HuH-7 (cell line): ENCODE data around the gene PCYOX1L.

Experiments
- DNase-seq: peaks from one replicate; pipeline ENCODE4 v3.0.0; 2011; ENCODE audit warnings: low spot score

Gene PCYOX1L

GRCh38 chr5:149408252-149409099, 50.6 kb downstream of the PCYOX1L start:
- no peak for DNase-seq

DNA sequence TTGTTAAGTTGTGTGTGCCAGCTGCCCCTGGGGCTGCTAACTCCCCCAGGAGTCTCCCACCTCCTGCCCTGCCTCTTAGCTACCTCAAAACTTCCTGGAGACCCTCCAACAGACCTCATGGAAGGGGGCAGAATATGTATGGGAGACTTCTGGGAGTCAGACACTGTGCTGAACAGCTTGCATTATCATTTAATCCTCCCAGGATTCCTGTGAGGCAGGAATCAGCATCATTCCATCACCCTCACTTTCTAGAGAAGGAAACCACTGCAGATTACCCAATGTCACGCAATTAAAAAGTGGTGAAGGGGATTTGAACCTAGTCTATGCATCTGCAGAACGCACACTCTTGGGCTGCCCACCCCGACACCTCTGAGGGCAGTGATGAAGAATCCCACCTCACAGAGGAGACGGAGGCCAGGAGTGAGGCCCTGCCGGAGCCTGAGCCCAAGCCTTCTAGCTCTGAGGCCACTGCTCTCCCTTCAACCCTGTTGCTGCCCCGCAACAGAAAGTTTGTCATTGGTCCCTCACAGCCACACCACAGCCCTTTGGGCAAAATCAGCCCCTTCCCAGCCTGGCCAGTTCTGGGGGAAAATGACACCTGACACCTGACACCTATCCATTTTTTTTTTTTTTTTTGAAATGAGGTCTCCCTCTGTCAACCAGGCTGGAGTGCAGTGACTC, 51.6 kb downstream of the PCYOX1L start:
- DNase-seq: no peak

DNA sequence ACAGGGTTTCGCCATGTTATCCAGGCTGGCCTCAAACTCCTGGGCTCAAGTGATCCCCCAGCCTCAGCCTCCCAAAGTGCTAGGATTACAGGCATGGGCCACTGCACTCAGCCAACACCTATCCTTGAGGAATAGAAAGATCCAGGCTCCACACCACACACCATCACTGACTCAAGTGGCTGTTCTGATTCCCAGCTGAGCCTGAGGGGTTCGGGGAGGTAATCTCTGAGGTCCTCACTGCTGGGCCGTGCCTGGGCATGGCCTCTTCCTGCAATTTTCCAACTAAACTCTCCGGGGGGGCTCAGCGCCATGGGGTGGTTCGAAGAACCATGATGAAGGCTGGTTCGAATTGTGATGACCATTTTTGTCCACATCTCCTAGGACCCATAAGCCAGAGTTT, 52.2 kb downstream of the PCYOX1L start:
- DNase-seq: no peak

DNA sequence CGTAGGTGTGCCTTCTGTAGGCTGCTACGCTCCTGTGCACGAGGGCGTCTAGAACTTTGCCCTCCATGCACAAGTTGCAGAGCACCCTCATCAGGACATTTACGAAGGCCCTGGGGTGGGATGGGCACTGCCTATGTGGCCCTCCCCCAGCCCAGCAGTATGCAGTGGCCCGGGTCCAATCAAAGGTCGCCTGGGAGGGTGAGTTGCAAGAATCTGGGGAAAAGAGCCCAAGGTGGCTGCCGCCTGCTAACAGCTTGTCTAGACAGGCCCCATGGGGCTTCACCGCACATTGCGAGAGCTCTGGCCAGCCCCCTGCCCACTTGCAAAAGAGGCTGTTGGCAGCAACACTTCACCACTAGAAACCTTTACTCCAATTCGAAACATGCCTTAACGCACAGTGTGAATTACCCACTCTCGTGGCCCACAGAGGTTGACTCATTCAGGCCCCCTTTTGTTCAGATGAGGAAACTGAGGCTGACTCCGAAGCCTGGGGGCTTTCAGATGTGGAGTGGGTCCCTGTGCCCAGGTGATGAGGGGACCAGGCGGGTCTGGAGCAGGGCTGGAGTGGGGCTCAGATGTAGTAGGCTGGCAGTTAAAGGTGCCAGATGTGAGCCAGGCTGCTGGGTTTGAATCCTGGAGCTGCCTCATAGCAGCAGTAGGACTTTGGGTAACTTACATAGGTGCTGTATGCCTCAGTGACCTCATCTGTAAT, 53.0 kb downstream of the PCYOX1L start:
- no peak for DNase-seq

- DNase-seq: no peak
These were observed 54.1 kb downstream of the PCYOX1L start for GRCh38 chr5:149411738-149412519.

DNA sequence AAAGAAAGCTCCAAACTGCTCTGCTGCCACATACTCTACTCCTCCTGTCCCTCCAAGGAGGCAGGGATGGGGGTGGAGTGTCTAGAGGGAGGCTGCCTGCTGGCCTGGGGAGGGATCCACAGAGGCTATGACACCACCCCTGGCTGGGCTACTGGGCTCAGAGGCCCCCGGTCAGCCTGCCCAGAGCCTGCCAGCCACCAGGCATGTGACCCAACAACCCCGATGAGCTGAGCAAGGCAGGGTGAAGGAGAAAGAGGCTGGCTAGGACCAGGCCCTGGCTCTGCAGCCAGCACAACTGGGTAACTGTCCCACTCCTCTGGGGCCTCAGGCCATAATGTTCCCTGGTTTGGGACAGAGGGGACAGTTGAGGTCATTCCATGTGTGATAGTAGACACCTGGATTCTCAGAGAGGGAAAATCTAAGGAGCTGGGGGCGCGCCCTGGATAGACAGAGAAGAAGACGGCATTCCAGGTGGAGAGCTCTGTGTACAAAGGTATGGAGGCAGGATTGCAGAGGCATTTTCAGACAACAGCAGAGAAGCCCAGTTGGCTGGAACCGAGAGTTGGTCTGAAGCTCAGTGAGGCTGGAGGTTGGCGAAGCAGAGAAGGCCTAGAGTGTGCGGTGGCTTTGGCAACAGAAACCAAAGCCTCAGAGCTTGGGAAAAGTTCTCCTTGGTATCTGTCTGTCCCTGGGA, 55.1 kb downstream of the PCYOX1L start:
- DNase-seq: no peak

GRCh38 chr5:149413477-149414210, 55.8 kb downstream of the PCYOX1L start:
- DNase-seq: no peak

DNA sequence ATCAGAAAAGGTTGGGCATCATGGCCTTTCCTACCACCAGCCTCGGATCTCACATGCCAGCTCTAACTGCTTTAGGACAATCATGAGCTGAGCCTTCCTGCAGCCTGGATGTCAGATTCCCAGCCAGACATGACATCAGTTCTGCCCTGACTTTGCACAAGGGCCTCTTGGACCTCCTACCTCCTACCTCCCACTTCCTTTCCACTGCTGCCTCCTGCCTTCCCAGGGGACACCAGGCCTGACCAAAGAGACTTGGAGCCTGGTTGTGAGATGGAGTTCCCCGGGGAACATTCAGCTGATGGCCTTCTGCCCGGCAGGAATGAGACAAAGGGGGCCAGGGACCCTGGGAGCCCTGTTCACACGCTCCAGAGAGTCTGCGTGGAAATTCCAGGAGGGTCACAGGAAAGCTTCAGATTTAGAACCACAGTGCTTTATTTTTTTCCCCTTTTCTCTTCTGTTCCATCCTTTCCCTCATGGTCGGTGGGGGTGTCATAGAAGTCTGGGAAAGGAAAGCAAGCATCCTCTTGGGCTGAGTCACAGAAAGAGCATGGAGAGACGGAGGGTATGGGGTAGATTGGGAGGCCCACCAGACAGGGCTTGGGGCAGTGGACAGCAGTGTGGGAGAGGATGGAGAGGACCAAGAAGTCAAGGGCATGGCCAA, 56.7 kb downstream of the PCYOX1L start:
- DNase-seq: no peak

DNA sequence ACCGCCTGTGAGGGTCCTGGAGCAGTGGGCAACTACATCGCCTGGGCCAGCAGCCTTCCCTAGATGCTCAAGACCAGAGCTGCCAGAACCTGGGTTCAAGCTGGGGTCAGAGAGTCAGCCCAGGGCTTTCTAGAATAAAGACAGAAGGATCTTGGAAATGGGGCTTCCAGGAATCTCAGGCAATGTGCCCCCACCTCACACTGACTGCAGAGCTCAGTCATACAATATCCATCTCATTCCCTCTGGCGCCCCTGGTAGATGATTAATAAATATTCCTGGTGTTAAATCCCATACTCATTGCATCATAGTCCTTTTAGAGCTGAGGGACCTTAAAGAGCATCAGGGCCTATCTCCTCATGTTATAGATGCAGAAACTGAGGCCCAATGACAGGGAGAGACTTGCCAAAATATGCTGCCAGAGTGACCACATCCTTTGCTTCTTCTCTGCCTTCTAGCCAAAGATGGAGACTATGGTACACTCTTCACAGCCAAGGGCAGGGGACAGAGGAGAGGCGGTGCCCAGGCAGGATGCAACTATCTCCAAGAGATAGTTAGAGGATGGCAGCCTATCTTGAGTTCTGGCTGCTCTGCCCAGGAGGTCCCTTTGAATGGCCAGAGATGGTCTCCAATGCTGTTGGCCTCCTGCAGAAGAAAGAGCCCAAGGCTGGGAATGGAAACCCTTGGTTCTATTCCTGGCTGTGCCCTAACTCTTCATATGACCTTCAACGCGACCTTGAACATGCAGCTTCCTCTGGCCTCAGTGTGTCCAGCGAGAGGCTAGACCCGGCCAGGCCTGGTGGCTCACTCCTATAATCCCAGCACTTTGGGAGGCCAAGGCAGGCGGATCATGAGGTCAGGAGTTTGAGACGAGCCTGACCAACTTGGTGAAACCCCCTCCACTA, 57.5 kb downstream of the PCYOX1L start:
- no peak for DNase-seq

DNA sequence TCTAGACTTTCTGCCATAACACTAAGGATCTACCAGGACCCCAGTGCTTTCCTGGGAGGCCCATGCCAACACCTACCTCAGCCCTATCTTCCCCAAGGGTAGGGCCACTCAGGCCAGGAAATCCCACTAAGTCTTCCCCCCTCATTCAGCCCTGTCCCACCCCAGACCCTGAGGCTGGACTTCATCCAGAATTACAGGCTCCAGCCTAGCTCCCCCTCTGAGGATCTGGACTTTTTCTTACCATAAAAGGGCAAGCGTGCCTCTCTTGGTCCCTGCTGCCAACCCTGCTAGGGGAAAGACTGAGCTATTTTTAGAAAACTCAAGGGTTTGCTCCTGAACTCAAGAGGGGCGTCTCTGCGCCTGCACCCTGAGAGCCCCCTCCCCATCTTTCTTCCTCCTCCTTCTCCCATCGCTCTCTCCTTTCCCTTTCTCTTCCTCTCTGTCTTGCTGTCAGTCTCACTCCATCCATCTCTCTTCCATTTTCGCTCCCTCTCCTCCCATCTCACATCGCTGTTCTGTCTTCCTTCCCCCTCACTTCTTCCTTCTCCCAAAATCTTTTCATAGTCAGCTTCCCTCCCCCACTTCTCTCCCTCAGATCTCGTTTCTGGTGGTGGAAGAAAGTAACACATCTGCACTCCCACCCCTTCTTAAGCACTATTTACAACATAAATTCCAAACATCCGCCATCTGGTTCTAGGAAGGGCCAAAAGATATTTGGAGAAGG, 59.3 kb downstream of the PCYOX1L start:
- DNase-seq: no peak

GRCh38 chr5:149417711-149418368, 60.0 kb downstream of the PCYOX1L start:
- no peak for DNase-seq

GRCh38 chr5:149418910-149419531, 61.2 kb downstream of the PCYOX1L start:
- no peak for DNase-seq
